HT1080 (cell line): Measurements from ENCODE around the gene THBS3. TPM values are rescaled to one million over a fixed set of nuclear protein-coding genes. Genes with fewer than 3 reads are reported as not detected.
"Not testable (repeated sequence)": the region's sequence is repeated elsewhere in the genome, so short reads cannot be mapped to it uniquely, and the experiment has no call there.

ENCODE experiments used
- DNase-seq: peaks from one replicate; pipeline ENCODE4 v3.0.0-alpha.2; 2015; ENCODE audit warnings: low read depth
- total RNA-seq: library from RNA; depleted of rRNA; stranded (reverse); fragments of >200 nt; shearing (Covaris generic); gene quantifications from 2 replicates; pipeline ENCODE4 v1.2.3, GENCODE V29; 2014

The THBS3 gene
- total RNA-seq, 1 experiment from 2014 or later, result 3.1 TPM

DNA sequence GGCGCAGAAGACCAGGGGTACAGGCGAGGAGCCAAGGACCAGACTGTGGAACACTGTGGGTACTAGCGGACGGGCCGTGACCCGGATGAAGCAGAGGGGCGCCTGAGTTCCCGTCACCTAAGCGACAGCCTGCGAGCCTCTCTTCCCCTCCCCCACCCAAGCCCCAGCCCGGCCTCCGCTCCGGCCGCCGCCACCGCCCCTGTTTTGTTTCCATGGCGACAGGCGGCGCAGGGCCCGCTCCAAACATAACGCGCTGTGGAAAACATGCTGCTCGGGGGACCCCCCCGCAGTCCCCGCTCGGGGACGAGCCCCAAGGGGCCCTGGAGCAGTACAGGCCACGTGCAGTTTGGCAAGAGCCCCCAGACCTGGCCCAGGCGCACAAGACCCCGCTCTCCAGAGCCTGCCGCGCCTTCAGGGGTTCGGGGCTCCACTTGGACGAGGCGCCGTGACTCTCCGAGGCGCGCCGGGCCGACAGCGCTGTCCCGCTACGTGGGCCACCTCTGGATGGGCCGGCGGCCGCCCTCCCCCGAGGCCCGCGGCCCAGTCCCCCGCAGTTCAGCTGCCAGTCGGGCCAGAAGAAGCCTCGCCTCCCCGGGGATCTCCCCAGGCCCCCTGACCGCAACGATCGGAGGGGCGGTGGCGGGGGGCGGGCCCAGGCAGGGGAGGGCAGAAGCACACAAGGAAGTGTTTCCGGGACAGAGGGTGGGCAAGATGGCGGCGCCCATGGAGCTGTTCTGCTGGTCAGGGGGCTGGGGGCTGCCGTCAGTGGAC is 1.0 kb upstream of the THBS3 start, which contains the start of gene MTX1:
TSS of gene MTX1 (plus strand) at position 155 of the 771 bp plus-strand sequence. CDS start at position 265, 110 bp downstream.
- DNase-seq, result peak; percentile 57

GRCh38 chr1:155206891-155207805 is 549 bp downstream of the THBS3 start:
- DNase-seq, result peak; percentile 77

- DNase-seq, result no peak
These were observed 1.6 kb downstream of the THBS3 start for GRCh38 chr1:155205969-155206593.

DNA sequence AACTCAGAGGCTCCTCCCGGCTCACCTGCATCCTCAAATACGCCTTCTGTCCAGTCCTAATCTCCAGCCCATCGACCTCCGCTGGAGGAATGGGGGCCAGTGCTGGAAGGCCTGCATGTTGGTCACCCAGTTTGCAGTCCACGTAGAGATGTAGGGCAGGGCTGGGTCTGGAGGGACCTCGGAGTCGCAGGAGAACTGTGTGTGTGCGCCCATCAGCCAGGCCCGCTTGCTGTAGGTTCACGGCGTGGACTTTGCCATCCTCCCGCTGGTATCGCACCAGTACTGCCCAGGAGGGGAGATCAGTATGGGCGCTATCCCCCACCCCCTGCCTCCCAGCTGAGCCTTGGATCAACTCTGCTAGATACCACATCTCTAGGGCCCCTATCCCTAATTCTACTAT is 2.7 kb downstream of the THBS3 start:
- DNase-seq, result no peak

DNA sequence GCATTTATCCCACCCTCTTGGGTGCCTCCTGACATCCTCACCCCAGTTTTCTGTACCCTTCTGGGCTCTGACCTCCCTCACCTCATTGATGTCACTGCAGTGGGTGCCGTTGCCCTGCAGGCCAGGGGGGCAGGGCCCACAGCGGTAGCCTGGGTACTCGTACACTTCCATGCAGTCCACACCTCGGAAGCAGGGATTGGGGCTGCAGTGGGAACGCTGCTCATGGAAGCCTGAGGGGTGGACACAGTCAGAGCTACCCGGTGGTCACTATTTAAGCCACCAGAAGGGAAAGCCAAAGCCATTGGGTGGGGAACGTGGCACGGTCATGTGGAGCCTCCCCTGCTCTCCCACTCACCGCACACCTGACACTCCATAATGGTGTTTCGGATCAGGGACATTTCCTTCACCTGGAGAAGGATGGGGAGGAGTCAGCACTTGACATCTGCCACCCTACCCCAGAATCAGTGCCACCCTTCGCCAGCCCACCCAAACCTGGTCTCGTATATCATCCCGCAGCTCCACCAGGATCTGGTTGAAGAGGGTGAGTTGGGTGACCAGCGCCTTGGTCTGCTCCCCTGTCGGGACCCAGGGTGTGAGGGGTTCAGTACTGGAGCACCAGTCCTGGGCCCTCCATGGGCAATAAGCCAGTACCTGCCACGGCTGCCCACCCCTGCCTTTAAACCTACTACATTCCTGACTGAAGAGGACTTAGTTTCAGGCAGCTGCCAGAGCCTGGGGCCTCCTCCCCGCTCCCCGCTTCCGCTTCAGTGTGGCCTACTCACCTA is 4.8 kb downstream of the THBS3 start:
- no peak for DNase-seq

- no peak for DNase-seq
These were observed 5.5 kb downstream of the THBS3 start for GRCh38 chr1:155202198-155202597.

DNA sequence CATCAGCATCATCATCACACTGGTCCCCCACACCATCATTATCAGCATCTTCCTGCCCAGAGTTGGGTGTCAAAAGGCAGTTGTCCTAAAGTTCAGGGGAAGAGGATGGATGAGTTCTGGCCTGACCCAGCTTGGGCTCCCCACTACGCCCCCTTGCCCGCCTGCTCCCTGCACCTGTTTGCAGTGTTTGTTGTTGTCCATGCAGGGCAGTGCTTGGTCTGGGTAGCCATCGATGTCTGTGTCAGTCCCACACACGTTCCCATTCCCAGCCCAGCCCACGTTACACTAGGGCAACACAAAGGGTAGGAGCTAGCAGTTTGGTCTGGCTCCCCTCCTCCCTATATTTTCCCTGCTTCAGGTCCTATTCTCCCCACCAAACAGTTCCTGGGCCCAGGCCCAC is 6.8 kb downstream of the THBS3 start:
- DNase-seq, result no peak

GRCh38 chr1:155199792-155200191 is 7.9 kb downstream of the THBS3 start:
- DNase-seq, result no peak

GRCh38 chr1:155198547-155198906 is 9.2 kb downstream of the THBS3 start:
- no peak for DNase-seq

- no peak for DNase-seq
These were observed 9.7 kb downstream of the THBS3 start for GRCh38 chr1:155197901-155198546.

DNA sequence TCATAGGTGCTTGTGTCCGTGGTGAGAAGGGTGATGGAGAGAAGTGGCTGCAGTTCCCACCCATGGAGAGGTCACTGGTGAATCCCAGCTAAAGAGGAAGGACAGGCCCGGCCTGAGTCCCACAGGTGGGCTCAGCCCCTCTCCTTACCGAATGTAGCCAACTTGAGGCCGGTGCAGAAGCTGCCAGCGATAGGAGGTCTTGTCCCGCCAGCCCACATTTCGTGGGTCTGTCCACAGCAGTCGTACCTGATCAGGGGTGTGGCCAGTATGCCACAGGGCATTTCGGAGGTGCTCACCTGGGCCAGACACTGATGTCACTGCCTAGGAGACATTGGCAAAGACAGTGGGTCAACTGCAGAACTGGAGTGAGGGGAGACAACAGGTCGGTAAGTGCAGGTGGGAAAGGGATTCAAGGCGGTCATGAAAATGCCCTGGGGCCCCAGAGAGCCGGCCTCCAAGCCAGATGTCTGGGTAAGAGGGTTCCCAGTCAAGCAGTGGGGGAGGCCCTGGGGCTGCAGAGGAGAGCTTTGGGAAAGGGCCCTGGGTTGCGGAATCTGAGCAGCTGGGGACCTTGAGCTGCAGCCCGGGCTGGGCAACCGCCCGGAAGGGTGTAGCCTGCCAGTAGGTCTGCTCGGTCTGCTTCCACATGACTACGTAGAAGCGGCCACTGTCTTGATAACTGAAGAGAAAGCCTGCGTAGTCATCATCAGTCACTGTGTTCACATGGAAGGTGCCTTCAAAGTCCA is 10.6 kb downstream of the THBS3 start:
- DNase-seq, result no peak

- DNase-seq, result no peak
These were observed 11.4 kb downstream of the THBS3 start for GRCh38 chr1:155196103-155196892.

DNA sequence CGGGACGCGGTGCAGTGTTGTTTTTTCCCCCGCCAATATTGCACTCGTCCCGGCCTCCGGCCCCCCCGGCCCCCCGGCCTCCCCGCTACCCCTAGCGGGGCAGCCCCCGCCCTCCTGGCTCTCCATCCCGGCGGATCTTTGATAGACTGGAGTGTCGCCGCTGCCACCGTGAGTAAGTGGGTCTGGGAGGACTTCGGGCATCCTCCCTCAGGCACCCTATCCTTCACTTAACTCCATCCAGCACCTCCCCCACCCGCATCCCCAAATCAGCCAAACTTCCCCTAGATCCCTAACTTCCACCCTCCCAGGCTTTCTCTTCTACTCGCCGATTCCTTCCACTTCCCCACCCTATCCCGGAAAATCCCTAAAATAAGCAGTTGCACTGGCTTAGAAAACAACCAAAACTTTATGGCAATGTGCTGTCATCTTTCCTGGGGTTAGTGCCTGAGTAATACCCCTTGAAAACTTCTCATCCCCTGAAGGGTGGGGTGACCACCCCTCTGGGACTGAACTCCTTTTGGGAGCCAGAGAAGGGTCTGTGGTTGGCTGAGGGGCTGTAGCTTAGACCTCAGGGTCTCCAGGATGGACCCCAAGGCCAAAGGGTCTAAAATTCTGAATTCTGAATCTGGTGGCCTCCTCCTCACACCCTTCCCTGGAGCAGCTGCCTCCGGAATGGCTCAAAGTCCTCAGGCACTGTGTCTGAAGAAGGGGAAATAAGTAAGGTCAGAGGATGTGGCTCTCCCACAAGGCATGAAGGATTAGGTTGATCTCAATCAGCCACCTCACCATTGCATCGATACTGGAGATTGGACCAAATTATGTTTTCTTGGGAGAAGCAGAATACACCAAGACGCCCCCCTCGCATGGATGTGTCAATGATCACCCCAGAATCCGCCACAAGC is 12.2 kb downstream of the THBS3 start:
- no peak for DNase-seq

DNA sequence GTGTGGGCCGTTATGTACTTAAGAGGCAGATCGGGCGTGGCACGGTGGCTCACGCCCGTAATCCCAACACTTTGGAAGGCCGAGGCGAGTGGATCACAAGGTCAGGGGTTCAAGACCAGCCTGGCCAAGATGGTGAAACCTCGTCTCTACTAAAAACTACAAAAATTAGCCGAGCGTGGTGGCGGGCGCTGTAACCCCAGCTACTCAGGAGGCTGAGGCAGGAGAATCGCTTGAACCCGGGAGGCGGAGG is 13.8 kb downstream of the THBS3 start:
- DNase-seq, result not testable (repeated sequence)

GRCh38 chr1:155193275-155193990 is 14.3 kb downstream of the THBS3 start:
- peak; percentile 89 for DNase-seq

- no peak for DNase-seq
These were observed 15.1 kb downstream of the THBS3 start for GRCh38 chr1:155192346-155193274.
